OCI-LY7 (cell line): ENCODE measurements around the gene DNAH11. TPM values are rescaled to one million over a fixed set of nuclear protein-coding genes. Genes with fewer than 3 reads are reported as not detected.

ENCODE experiments used
- BruUV-seq: library from RNA; stranded (reverse); fragments of 400-500 nt; replicated peaks from 2 replicates; lab custom pipeline; 2021; lab: Mats Ljungman, UMichigan
- CTCF ChIA-PET: fragments of 300-600 bp; sonication (Branson Sonifier 250); formaldehyde crosslinking; loops from one replicate; lab custom pipeline; 2022; ENCODE audit warnings: antibody characterized with exemption; ENCODE audit not compliant: unreplicated experiment; lab: Charles Lee
- POLR2A ChIA-PET: fragments of 300-600 bp; sonication (Branson Sonifier 250); formaldehyde crosslinking; loops from one replicate; lab custom pipeline; 2022; ENCODE audit warnings: antibody characterized with exemption; lab: Charles Lee
- DNase-seq: peaks from one replicate; pipeline ENCODE4 v3.0.0-alpha.2; 2015; ENCODE audit warnings: low spot score
- H2AFZ ChIP-seq: fragments of 200-600 bp; sonication (generic), shearing (Covaris generic); 2 replicates; pipeline ENCODE4 v1.6.1; 2014; ENCODE audit warnings: mild to moderate bottlenecking, antibody characterized with exemption, low read length, moderate library complexity
- H3K27ac ChIP-seq: fragments of 200-600 bp; sonication (generic); 2 replicates; pipeline ENCODE4 v1.5.1; 2014; ENCODE audit warnings: mixed run types, low read depth, mild to moderate bottlenecking, moderate library complexity, low read length, inconsistent platforms; ENCODE audit not compliant: poor library complexity, severe bottlenecking
- H3K36me3 ChIP-seq: fragments of 200-600 bp; sonication (generic); 2 replicates; pipeline ENCODE4 v1.6.1; 2014; ENCODE audit warnings: mild to moderate bottlenecking, antibody characterized with exemption, low read length, moderate library complexity, mixed read lengths; ENCODE audit not compliant: insufficient read depth
- H3K4me1 ChIP-seq: fragments of 200-600 bp; sonication (generic); 2 replicates; pipeline ENCODE4 v1.5.1; 2014; ENCODE audit warnings: mild to moderate bottlenecking, low read length; ENCODE audit not compliant: insufficient read depth, poor library complexity, severe bottlenecking
- H3K4me2 ChIP-seq: fragments of 200-600 bp; sonication (generic); 2 replicates; pipeline ENCODE4 v1.6.1; 2014; ENCODE audit warnings: mild to moderate bottlenecking, low read length
- H3K4me3 ChIP-seq: fragments of 200-600 bp; sonication (generic); 2 replicates; pipeline ENCODE4 v1.5.1; 2014; ENCODE audit warnings: mild to moderate bottlenecking, low read depth, low read length; ENCODE audit not compliant: poor library complexity, severe bottlenecking
- H3K79me2 ChIP-seq: fragments of 200-600 bp; sonication (generic); 2 replicates; pipeline ENCODE4 v1.6.1; 2016; ENCODE audit warnings: low read depth, mild to moderate bottlenecking, low read length, moderate library complexity, mixed read lengths; ENCODE audit not compliant: insufficient read depth
- H3K9me2 ChIP-seq: fragments of 200-600 bp; sonication (generic); 2 replicates; pipeline ENCODE4 v1.6.1; 2016; ENCODE audit warnings: mild to moderate bottlenecking, low read length, mixed read lengths; ENCODE audit not compliant: insufficient read depth
- H3K9me3 ChIP-seq: fragments of 200-600 bp; sonication (generic); 2 replicates; pipeline ENCODE4 v1.6.1; 2014; ENCODE audit warnings: mild to moderate bottlenecking, mixed run types, low read length, mixed read lengths
- H4K20me1 ChIP-seq: fragments of 200-600 bp; sonication (generic); 2 replicates; pipeline ENCODE4 v1.6.1; 2014; ENCODE audit warnings: mild to moderate bottlenecking, antibody characterized with exemption, low read length, moderate library complexity, mixed read lengths; ENCODE audit not compliant: insufficient read depth
- CTCF ChIP-seq: fragments of 200-600 bp; sonication (generic); conservative IDR thresholded peaks from 2 replicates; pipeline ENCODE4 v1.5.1; 2014; ENCODE audit warnings: mild to moderate bottlenecking, antibody characterized with exemption, low read length, moderate library complexity, mixed read lengths
- EZH2phosphoT487 ChIP-seq: fragments of 200-600 bp; sonication (generic); IDR thresholded peaks from 2 replicates; pipeline ENCODE4 v1.6.1; 2018; ENCODE audit warnings: low read depth, borderline replicate concordance, mild to moderate bottlenecking, mixed run types, antibody characterized with exemption, low read length, moderate library complexity, mixed read lengths
- intact Hi-C: fragments of 100-400 bp; cut with micrococcal nuclease; formaldehyde crosslinking; loops from one replicate; pipeline ENCODE4 v1.10.0; 2022; ENCODE audit not compliant: unreplicated experiment
- total RNA-seq, 2 experiments: library from RNA; depleted of rRNA in 1 of 2; stranded (reverse); fragments of >200 nt in 1 of 2; shearing (Covaris generic) in 1 of 2; gene quantifications; 2 replicates each; pipeline ENCODE4 v1.2.3, GENCODE V29; 2014 to 2022

Gene DNAH11
- total RNA-seq, 2 experiments from 2014 or later, result not detected

GRCh38 chr7:21918216-21918615, 375.4 kb downstream of the DNAH11 start:
- no peak overlapping the region for H2AFZ ChIP-seq
- intact Hi-C loops, result no loop called here
- no peak overlapping the region for H3K27ac ChIP-seq
- ChIA-PET CTCF (no interaction called here), POLR2A (interaction anchor here (0.7 kb wide), 1 partner anchor 76 kb away, joined by 3 read pairs; no protein-coding TSS in a partner anchor)
- peaks cover 67% of the 10 kb centered on the region for H3K36me3 ChIP-seq
- H3K4me2 ChIP-seq, result no peak overlapping the region
- H3K9me3 ChIP-seq, result no peaks in the 10 kb centered on the region
- peaks cover 45% of the 10 kb centered on the region for H3K4me1 ChIP-seq
- no peaks in the 10 kb centered on the region for H3K9me2 ChIP-seq
- no peak for TF ChIP-seq CTCF
- TF ChIP-seq EZH2phosphoT487, result no peak
- no peak overlapping the region for H3K4me3 ChIP-seq
- H3K79me2 ChIP-seq, result peaks cover 79% of the 10 kb centered on the region
- BruUV-seq, result no TSS peak
- peaks cover 47% of the 10 kb centered on the region for H4K20me1 ChIP-seq
- DNase-seq, result no peak

GRCh38 chr7:21920936-21921335, 378.1 kb downstream of the DNAH11 start:
- DNase-seq, result no peak
- Histone ChIP-seq H4K20me1 (peaks cover 54% of the 10 kb centered on the region), H3K79me2 (peaks cover 100% of the 10 kb centered on the region), H2AFZ (no peak overlapping the region), H3K9me2 (no peaks in the 10 kb centered on the region), H3K9me3 (no peaks in the 10 kb centered on the region), H3K27ac (no peak overlapping the region), H3K4me2 (no peak overlapping the region), H3K4me1 (peaks cover 18% of the 10 kb centered on the region), H3K4me3 (no peak overlapping the region), H3K36me3 (peaks cover 49% of the 10 kb centered on the region)
- TF ChIP-seq CTCF (no peak), EZH2phosphoT487 (no peak)
- intact Hi-C loops, result no loop called here
- no TSS peak for BruUV-seq
- CTCF ChIA-PET, result no interaction called here
- POLR2A ChIA-PET, result interaction anchor here (0.6 to 2.5 kb wide), 4 partner anchors 10 to 31 kb away, joined by 3 to 7 read pairs (median 3); no protein-coding TSS in a partner anchor

- Histone ChIP-seq H4K20me1 (peaks cover 54% of the 10 kb centered on the region), H3K4me1 (peaks cover 9% of the 10 kb centered on the region), H3K4me3 (no peak overlapping the region), H2AFZ (no peak overlapping the region), H3K36me3 (peaks cover 49% of the 10 kb centered on the region), H3K9me2 (no peaks in the 10 kb centered on the region), H3K9me3 (no peaks in the 10 kb centered on the region), H3K27ac (no peak overlapping the region), H3K79me2 (peaks cover 100% of the 10 kb centered on the region), H3K4me2 (no peak overlapping the region)
- intact Hi-C loops, result no loop called here
- ChIA-PET CTCF (no interaction called here), POLR2A (interaction anchor here (0.6 to 2.5 kb wide), 4 partner anchors 10 to 1189 kb away, joined by 3 to 7 read pairs (median 3); no protein-coding TSS in a partner anchor)
- no TSS peak for BruUV-seq
- TF ChIP-seq CTCF, result no peak
- TF ChIP-seq EZH2phosphoT487, result no peak
- no peak for DNase-seq
Measured at GRCh38 chr7:21922605-21923004, 379.8 kb downstream of the DNAH11 start.
